ENCODE data around the gene PPIL1.
"Not testable (repeated sequence)": the region's sequence is repeated elsewhere in the genome, so short reads cannot be mapped to it uniquely, and the experiment has no call there.

Gene PPIL1

DNA sequence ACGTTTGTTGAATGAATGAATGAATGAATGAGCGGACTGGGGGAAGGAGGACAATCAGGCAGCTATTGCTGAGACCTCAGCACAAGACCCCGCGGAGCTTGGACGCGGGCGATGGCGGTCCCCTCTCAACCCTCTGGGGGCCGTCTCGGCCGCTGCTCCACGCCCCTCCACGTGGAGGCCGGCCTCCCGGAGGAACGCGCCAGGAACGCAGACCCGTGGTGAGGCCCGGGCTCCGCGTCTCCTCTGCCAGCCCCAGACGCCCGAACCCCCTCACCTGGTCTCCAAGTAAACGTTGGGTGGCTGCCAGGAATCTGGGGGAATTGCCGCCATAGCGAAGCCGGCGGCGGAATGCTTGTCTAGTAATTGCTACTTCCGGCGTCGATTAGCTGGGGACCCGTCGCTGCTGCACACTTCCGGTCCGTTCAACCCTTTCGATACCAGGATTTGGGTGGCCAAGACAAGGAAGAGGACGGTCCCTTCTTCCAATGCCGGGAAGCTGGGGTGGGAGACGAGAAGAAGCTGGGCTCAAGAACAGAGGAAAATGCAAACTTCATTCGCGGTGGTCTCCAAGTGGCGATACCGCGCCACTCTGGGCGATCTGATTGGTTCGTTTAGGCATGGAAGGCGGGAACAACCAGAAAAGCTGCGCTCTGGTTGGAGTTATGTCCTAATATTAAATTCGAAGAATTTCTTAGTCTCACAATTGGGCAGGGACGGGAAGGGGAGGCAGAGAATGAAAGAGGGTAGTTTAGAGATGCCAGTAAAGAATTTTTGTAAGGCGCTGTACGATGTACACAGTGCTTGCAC, at the start of gene PPIL1:
Gene PPIL1 (minus strand): TSS at position 361 of the 807 bp plus-strand sequence. CDS start 31 bp downstream, at position 330.
- DNase-seq: peak; percentile 74 to 78

GRCh38 chr6:36924131-36924530, 49.5 kb upstream of the PPIL1 start:
- DNase-seq: no peak

GRCh38 chr6:36920546-36920945, 45.9 kb upstream of the PPIL1 start:
- no peak for DNase-seq

- DNase-seq: no peak
Measured at GRCh38 chr6:36920049-36920448, 45.4 kb upstream of the PPIL1 start.

GRCh38 chr6:36917541-36918193, 43.1 kb upstream of the PPIL1 start:
- DNase-seq: no peak

DNA sequence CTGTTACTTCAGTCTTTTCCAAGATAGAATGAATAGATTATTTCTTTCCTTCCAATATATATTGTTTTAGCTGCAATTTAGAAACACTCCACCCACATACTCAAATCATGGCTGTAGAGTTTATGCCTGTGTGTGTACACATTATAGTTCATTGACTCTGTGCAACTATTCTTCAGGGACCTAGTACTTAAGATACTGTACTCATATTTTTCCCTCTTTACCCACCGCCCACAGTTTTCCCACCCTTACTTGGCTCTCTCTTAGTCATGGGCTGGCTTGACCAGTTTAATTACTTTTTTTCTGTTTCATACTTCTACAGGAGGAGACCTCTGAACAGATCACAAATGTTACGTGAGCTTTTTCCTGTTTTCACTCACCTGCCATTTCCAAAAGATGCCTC, 41.5 kb upstream of the PPIL1 start:
- DNase-seq: no peak

DNA sequence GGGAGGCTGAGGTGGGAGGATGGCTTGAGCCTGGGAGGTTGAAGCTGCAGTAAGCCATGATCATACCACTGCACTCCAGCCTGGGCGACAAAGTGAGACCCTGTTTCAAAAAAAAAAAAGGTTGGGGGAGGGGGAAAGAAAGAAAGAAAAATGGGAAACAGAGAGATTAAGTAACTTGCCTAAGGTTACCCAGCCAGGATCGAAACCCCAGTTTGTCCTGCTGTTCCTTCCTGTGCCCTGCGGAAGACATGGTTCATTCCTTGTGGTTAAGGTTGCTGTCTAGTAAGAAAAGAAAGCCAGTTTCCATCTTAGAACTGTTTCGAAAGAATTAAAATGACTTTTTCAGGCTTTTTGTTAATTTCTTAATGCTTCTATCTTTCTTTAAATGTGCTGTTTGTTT, 41.0 kb upstream of the PPIL1 start:
- no peak for DNase-seq

- DNase-seq: peak in 1 of 2 experiments; percentile 8
Measured at GRCh38 chr6:36914227-36914794, 39.7 kb upstream of the PPIL1 start.

DNA sequence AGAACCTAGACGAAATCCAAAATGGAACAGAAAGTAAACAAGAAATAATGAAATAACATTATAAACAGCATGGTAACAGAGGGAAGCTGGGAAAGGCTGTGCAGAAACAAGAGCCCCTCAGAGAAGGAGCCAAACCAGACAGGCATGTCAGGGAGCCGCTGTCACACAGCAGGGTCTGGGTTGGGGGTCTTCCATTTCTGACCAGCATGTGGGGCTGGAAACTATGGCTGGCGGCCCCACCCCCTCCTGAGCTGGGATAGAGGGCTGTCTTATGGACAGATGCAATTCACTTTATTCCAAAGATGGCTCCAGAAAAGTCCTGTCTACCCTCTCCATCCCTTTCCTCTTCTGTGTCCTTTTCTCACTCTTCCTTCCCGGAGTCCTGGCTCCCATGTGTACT, 38.5 kb upstream of the PPIL1 start:
- DNase-seq: no peak

- peak; percentile 22 to 58 for DNase-seq
Measured at GRCh38 chr6:36912586-36912985, 38.0 kb upstream of the PPIL1 start.

- DNase-seq: peak in 1 of 2 experiments; percentile 4
Measured at GRCh38 chr6:36912030-36912454, 37.4 kb upstream of the PPIL1 start.

GRCh38 chr6:36908747-36909146, 34.1 kb upstream of the PPIL1 start:
- no peak for DNase-seq

- DNase-seq: no peak
Measured at GRCh38 chr6:36907781-36908180, 33.2 kb upstream of the PPIL1 start.

DNA sequence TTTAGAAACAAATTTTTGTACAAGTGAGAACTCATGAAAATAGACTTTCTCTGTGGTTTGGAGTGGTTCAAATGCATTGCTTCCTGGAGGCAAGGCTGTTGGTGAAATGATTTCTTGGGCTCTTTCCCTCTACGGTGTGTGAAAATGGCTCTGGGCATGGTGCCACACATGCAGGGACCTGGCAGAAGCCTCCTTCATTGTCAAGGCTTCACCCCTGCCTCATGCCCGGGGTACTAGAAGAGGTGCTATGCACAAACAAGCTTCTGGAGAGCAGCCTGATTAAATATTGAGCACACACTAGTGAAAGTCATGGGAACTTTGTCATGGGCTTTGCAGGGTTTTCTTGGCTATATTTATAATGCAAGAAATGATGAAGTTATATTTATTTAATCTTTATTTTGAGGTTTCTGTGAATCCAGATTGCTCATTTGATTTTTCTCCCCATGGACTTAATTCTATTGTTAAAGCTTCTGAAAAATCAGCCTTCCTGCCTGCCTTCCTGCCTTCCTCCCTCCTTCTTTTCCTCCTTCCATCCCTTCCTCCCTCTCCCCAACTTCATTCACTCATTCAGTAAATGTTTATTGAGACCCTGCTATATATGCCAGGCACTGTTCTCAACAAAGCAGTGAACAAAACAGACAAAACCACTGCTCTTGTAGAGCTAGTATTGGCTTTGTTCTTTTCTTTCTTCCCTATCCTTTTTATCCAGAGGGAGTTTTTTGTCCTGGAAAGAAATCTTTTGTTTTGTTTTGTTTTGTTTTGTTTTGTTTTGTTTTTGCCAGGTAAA, 32.1 kb upstream of the PPIL1 start:
- no peak for DNase-seq

DNA sequence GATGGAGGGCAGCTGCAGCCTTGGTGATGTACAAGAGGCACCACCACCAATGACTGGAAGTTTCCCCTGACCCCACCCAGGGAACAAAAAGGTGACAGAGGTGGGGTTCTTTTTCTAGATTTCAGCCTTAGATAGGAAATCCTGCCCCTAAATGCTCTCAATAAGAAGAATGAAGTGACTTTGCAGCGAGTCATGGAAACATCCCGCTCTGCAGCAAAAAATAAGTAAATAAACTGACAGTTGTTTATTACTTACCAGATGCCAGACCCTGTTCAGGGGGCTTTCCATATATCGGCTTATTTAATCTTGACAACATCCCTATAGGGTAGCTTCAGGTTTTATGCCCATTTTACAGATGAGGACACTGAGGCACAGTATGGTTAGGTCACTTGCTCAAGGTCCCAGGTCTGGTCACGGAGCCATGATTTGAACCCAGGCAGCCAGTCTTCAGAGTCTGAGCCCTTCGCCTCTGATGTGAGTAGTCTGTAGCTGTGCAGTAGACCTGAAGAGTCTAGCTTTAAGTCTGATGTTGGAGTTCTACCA, 30.3 kb upstream of the PPIL1 start:
- no peak for DNase-seq

DNA sequence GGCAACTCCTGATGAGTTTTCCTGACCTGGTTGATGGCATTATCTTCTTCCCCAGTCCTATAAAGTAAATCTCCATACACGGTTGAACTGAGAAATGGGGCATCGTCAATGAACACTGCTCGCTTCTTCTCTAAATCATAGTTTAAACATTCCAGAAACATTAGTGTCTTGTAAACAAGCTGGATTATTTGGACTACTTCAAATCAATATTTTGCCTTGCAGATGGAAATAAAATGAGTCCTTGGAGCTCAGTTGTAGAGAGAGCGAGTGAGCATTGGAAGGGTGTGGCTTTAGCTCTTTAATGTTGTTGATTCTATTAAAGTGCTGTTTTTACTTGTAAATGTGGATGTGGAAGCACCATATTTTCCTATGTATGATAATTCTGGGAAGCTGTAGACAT, 29.5 kb upstream of the PPIL1 start:
- no peak for DNase-seq

DNA sequence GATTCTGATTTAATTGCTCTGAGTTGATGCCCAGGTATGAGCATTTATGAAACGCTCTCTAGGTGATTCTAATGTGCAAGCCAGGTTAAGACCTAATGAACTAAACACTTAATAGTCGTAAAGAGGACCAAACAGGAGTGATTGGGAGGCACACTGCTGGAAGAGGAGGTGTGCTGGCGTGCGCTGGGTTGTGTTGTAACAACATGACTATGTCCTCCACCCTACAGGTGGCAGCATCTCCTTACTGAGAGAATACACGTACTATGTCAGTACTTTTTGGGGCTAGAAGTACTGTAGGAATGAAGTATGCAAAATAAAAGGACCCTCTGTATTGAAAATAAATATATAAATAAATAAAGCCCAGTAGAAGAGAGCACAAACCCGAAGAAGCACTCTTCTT, 23.0 kb upstream of the PPIL1 start:
- no peak for DNase-seq

DNA sequence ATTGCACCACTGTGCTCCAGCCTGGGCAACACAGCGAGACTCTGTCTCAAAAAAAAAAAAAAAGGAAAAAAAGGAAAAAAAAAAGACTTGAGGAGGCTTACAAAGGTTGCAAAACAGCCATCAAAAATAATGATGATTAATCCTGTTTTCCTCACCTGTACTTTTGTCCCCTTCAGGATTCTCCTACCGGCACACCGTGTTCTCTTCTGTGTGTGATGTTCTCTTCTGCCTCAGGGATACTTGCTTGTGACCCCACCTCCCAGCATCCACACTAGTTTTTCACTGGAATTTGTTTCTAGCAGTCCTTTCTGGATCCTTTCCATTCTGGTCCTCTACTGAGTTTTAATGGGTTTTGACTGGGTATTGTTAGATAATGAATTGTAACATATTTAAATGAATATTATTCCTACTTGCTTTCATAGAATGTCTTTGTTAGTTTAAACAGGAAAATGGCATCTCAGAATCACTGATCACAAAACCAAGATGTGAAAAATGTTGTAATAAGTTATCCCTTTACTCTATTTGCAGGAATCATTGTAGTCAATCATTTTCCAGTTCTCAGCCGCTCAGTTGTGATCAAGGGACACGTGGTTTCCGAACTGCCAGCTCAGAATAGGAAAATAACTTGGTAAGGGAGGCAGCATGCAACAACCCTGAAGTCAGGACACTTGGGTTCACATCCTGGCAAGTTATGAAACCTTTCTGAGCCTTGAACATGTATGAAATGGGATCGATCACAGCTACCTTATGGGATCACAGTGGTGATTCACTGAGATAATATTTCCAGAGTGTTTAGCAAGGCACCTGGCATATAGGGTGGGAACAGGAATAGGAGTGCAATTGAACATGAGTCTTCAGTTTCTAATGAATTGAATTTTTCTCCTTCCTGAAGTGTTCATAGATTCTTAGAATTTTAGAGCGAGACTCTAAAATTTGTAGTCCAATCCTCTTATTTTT, 19.7 kb upstream of the PPIL1 start:
- DNase-seq: no peak

DNA sequence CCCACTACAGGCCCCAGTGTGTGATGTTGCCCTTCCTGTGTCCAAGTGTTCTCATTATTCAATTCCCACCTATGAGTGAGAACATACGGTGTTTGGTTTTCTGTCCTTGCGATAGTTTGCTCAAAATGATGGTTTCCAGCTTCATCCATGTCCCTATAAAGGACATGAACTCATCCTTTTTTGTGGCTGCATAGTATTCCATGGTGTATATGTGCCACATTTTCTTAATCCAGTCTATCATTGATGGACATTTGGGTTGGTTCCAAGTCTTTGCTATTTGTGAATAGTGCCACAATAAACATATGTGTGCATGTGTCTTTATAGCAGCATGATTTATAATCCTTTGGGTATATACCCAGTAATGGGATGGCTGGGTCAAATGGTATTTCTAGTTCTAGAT, 16.6 kb upstream of the PPIL1 start:
- not testable (repeated sequence) for DNase-seq

DNA sequence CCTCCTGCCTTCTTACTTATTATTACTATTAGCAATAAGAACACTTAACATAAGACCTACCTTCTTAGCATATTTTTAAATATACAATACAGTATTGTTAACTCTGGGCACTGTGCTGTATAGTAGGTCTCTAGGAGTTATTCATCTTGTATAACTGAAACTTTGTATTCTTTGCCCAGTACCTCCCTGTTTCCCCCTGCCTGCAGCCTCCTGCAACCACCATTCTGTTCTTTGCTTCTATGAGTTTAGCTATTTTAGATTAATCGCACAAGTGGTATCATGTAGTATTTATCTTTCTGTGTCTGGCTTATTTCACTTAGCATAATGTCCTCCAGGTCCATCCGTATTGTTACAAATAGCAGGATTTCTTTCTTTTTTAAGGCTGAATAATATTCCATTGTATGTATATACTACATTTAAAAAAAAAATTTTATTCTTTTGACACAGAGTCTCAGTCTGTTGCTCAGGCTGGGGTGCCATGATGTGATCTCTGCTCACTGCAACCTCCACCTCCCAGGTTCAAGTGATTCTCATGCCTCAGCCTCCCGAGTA, 15.6 kb upstream of the PPIL1 start:
- no peak for DNase-seq

Measured in stimulated activated CD4-positive, alpha-beta T cell treated with anti-CD3 and anti-CD28 coated beads, Interleukin-4, amount 100 ng/mL, for 4 hours (primary cell).